GM23248 (cell line): ENCODE data around the gene ZBTB32. TPM values are rescaled to one million over a fixed set of nuclear protein-coding genes. Genes with fewer than 3 reads are reported as not detected.

Experiments
- DNase-seq: peaks from one replicate; pipeline ENCODE4 v3.0.0-alpha.2; 2015
- H2AFZ ChIP-seq: fragments of 200-600 bp; sonication (generic); 2 replicates; pipeline ENCODE4 v1.6.1; 2016; ENCODE audit warnings: antibody characterized with exemption
- H3F3A ChIP-seq: fragments of 200-600 bp; sonication (generic); 2 replicates; pipeline ENCODE4 v1.6.1; 2016; ENCODE audit warnings: mild to moderate bottlenecking, antibody characterized with exemption, mixed run types; ENCODE audit not compliant: insufficient read depth
- H3K27ac ChIP-seq: fragments of 200-600 bp; sonication (generic); 2 replicates; pipeline ENCODE4 v1.5.1; 2016; ENCODE audit warnings: mild to moderate bottlenecking
- H3K27me3 ChIP-seq: fragments of 200-600 bp; sonication (generic); replicated peaks from 2 replicates; pipeline ENCODE4 v1.6.1; 2016; ENCODE audit warnings: mild to moderate bottlenecking; ENCODE audit not compliant: insufficient read depth
- H3K36me3 ChIP-seq: fragments of 200-600 bp; sonication (generic); 2 replicates; pipeline ENCODE4 v1.6.1; 2016; ENCODE audit warnings: low read depth, mild to moderate bottlenecking
- H3K4me1 ChIP-seq: fragments of 200-600 bp; sonication (generic); 2 replicates; pipeline ENCODE4 v1.6.1; 2016; ENCODE audit warnings: mild to moderate bottlenecking; ENCODE audit not compliant: insufficient read depth
- H3K4me2 ChIP-seq: fragments of 200-600 bp; sonication (generic); one replicate; pipeline ENCODE4 v1.6.1; 2016; ENCODE audit warnings: mild to moderate bottlenecking; ENCODE audit not compliant: unreplicated experiment
- H3K4me3 ChIP-seq: fragments of 200-600 bp; sonication (generic); 2 replicates; pipeline ENCODE4 v1.5.1; 2016; ENCODE audit warnings: mild to moderate bottlenecking
- H3K79me2 ChIP-seq: fragments of 200-600 bp; sonication (generic); 2 replicates; pipeline ENCODE4 v1.6.1; 2016; ENCODE audit warnings: mild to moderate bottlenecking; ENCODE audit not compliant: insufficient read depth
- H3K9ac ChIP-seq: fragments of 200-600 bp; sonication (generic); 2 replicates; pipeline ENCODE4 v1.6.1; 2016; ENCODE audit warnings: mild to moderate bottlenecking
- H3K9me2 ChIP-seq: fragments of 200-600 bp; sonication (generic); 2 replicates; pipeline ENCODE4 v1.6.1; 2016; ENCODE audit warnings: mixed run types, mild to moderate bottlenecking, moderate library complexity; ENCODE audit not compliant: insufficient read depth
- H3K9me3 ChIP-seq: fragments of 200-600 bp; sonication (generic); one replicate; pipeline ENCODE4 v1.6.1; 2017; ENCODE audit warnings: low read depth
- H4K20me1 ChIP-seq: fragments of 200-600 bp; sonication (generic); 2 replicates; pipeline ENCODE4 v1.6.0; 2016; ENCODE audit not compliant: insufficient read depth
- EZH2 ChIP-seq: fragments of 200-600 bp; sonication (generic); IDR thresholded peaks from 2 replicates; pipeline ENCODE4 v1.6.1; 2018; ENCODE audit warnings: antibody characterized with exemption, mild to moderate bottlenecking; ENCODE audit not compliant: insufficient read depth, poor library complexity, severe bottlenecking
- EZH2phosphoT487 ChIP-seq: fragments of 200-600 bp; sonication (generic); IDR thresholded peaks from 2 replicates; pipeline ENCODE4 v1.6.1; 2018; ENCODE audit warnings: antibody characterized with exemption, moderate library complexity, mild to moderate bottlenecking, low read depth; ENCODE audit not compliant: insufficient read depth
- WGBS, 2 experiments: methylation state at CpG; one replicate each; pipeline ENCODE4 v1.1.6; 2015 to 2017; ENCODE audit warnings: low lambda C conversion rate in 2 of 2, low coverage in 1 of 2; ENCODE audit errors: missing lambda C conversion rate in 2 of 2; 5-methylcytosine and 5-hydroxymethylcytosine counted together
- in situ Hi-C: fragments of 300-500 bp; cut with MboI; formaldehyde crosslinking; loops from 2 replicates; pipeline ENCODE4 v1.15.0; 2020
- polyA plus RNA-seq: library from polyadenylated mRNA; unstranded; fragments of >200 nt; fragmentation: Nextera tagmentation; extraction: Ambion mirVana; gene quantifications from 2 replicates; pipeline ENCODE4 v1.2.1, GENCODE V29; 2016
- total RNA-seq: library from RNA; depleted of rRNA; stranded (reverse); fragments of >200 nt; shearing (Covaris generic); gene quantifications from 2 replicates; pipeline ENCODE4 v1.2.3, GENCODE V29; 2014

ZBTB32 gene
- total and polyA plus RNA-seq, 2 experiments from 2014 or later: not detected

- no peaks in the 10 kb centered on the region for H3K27me3 ChIP-seq
- in situ Hi-C loops: no loop called here
- H2AFZ ChIP-seq: no peak overlapping the region
- peaks cover 24% of the 10 kb centered on the region; the same call in 1 of the 2 replicates for H3K4me1 ChIP-seq
- DNase-seq: no peak
- H3K9me3 ChIP-seq: no peaks in the 10 kb centered on the region
- 85 to 95% methylated on average over 3 to 5 of the region's 5 CpGs for WGBS, 2 experiments
- H3K27ac ChIP-seq: no peak overlapping the region
- H3F3A ChIP-seq: no peaks in the 10 kb centered on the region
- TF ChIP-seq EZH2phosphoT487: no peak
- TF ChIP-seq EZH2: no peak
- H3K9ac ChIP-seq: peak overlapping the region; percentile 92
- no peak overlapping the region for H3K4me3 ChIP-seq
- peak overlapping the region; percentile 99 for H3K4me2 ChIP-seq
- no peaks in the 10 kb centered on the region for H3K9me2 ChIP-seq
- H4K20me1 ChIP-seq: no peaks in the 10 kb centered on the region
- H3K79me2 ChIP-seq: peaks cover 52% of the 10 kb centered on the region
- no peaks in the 10 kb centered on the region for H3K36me3 ChIP-seq
These were observed 45.8 kb downstream of the ZBTB32 start for GRCh38 chr19:35750167-35750566.

GRCh38 chr19:35751839-35752745, 47.7 kb downstream of the ZBTB32 start:
- Histone ChIP-seq H3K27ac (no peak overlapping the region), H4K20me1 (no peaks in the 10 kb centered on the region), H3K9me2 (no peaks in the 10 kb centered on the region), H3K4me2 (no peak overlapping the region), H3K27me3 (no peaks in the 10 kb centered on the region), H3K9ac (no peak overlapping the region), H3K9me3 (no peaks in the 10 kb centered on the region), H3K36me3 (no peaks in the 10 kb centered on the region), H2AFZ (no peak overlapping the region), H3F3A (peaks cover 2% of the 10 kb centered on the region; the same call in 1 of the 2 replicates), H3K4me1 (peaks cover 22% of the 10 kb centered on the region), H3K79me2 (peaks cover 35% of the 10 kb centered on the region), H3K4me3 (no peak overlapping the region)
- no peak for DNase-seq
- TF ChIP-seq EZH2phosphoT487: no peak
- TF ChIP-seq EZH2: no peak
- WGBS, 2 experiments: 90 to 92% methylated on average over 13 to 14 of the region's 14 CpGs
- in situ Hi-C loops: no loop called here

- no peaks in the 10 kb centered on the region for H3K27me3 ChIP-seq
- peaks cover 28% of the 10 kb centered on the region for H3K79me2 ChIP-seq
- H4K20me1 ChIP-seq: no peaks in the 10 kb centered on the region
- no peak for DNase-seq
- H3K4me1 ChIP-seq: peaks cover 25% of the 10 kb centered on the region
- H3K9ac ChIP-seq: no peak overlapping the region
- H3K27ac ChIP-seq: no peak overlapping the region
- no peak overlapping the region for H3K4me3 ChIP-seq
- H3K4me2 ChIP-seq: no peak overlapping the region
- TF ChIP-seq EZH2phosphoT487: no peak
- TF ChIP-seq EZH2: no peak
- no peaks in the 10 kb centered on the region for H3K36me3 ChIP-seq
- peaks cover 3% of the 10 kb centered on the region; the same call in 1 of the 2 replicates for H3F3A ChIP-seq
- in situ Hi-C loops: no loop called here
- no peak overlapping the region for H2AFZ ChIP-seq
- WGBS, 2 experiments: 90 to 94% methylated on average over 20 of the region's 20 CpGs
- no peaks in the 10 kb centered on the region for H3K9me3 ChIP-seq
- H3K9me2 ChIP-seq: no peaks in the 10 kb centered on the region
These were observed 48.5 kb downstream of the ZBTB32 start for GRCh38 chr19:35752746-35753350.

DNA sequence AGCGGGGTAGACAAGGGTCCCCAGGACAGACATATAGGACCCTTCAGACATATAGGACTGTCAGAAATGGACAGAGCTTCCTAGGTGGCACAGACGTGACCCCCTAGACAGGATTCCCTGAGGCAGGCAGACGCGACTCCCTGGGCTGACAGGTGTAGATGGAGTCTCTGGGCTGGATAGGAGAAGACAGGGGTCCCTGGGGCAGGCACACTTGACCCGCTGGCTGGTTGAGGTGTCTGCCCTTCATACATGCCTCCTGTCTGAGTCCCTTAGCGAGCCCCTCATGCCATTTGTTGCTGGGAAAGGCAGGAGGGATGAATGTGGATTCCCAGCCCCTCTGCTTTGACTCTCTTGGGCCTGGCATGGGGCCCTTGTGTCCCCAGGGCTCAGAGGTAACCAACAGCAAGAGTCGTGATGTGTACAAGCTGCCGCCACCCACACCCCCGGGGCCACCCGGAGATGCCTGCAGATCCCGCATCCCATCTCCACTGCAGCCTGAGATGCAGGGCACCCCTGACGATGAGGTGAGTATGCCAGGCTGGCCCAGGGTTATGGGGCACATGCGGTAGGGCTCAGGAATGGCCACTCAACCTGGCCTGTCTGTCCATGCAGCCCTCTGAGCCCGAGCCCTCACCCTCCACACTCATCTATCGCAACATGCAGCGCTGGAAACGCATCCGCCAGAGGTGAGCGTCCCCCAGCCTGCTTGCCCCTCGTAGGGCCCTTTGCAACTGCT, 49.4 kb downstream of the ZBTB32 start:
- Histone ChIP-seq H3K27ac (no peak overlapping the region), H3K4me2 (no peak overlapping the region), H4K20me1 (no peaks in the 10 kb centered on the region), H3K9ac (no peak overlapping the region), H2AFZ (no peak overlapping the region), H3K4me1 (peaks cover 25% of the 10 kb centered on the region), H3K9me3 (no peaks in the 10 kb centered on the region), H3F3A (peaks cover 3% of the 10 kb centered on the region; the same call in 1 of the 2 replicates), H3K79me2 (peaks cover 27% of the 10 kb centered on the region), H3K36me3 (no peaks in the 10 kb centered on the region), H3K9me2 (no peaks in the 10 kb centered on the region), H3K4me3 (no peak overlapping the region), H3K27me3 (no peaks in the 10 kb centered on the region)
- in situ Hi-C loops: no loop called here
- TF ChIP-seq EZH2phosphoT487 (no peak), EZH2 (no peak)
- 86% methylated on average over 20 of the region's 20 CpGs for WGBS, 2 experiments
- no peak for DNase-seq
